ENCODE data around the gene OR2T8. TPM values are rescaled to one million over a fixed set of nuclear protein-coding genes. Genes with fewer than 3 reads are reported as not detected.

Gene OR2T8
- total RNA-seq, 1 experiment from 2014 or later = not detected

- ChIA-PET POLR2A (no interaction called here), CTCF (no interaction called here)
- H3K27me3 Mint-ChIP-seq (ENCODE audit: low read depth) = no peaks in the 10 kb centered on the region
- no peak within 1 kb of the TSS for H3K4me3 Mint-ChIP-seq
- no peak within 1 kb of the TSS for H3K27ac Mint-ChIP-seq
- H3K4me1 Mint-ChIP-seq = peaks cover 4% of the 10 kb centered on the region
- ATAC-seq (no peak), DNase-seq (ENCODE audit: low spot score) (no peak)
- H3K36me3 Mint-ChIP-seq = peaks cover 33% of the 10 kb centered on the region
- TF ChIP-seq RELA (CRISPR knock-in tag; IDR thresholded peaks at IDR 0.05; ENCODE audit: borderline replicate concordance) (no peak), GTF2I (CRISPR knock-in tag; conservative IDR thresholded peaks at IDR 0.05) (no peak), ZNF281 (CRISPR knock-in tag; IDR thresholded peaks at IDR 0.05) (no peak), ERG (CRISPR knock-in tag; IDR thresholded peaks at IDR 0.05) (no peak), MAX (CRISPR knock-in tag; IDR thresholded peaks at IDR 0.05) (no peak), ZSCAN18 (CRISPR knock-in tag; IDR thresholded peaks at IDR 0.05) (no peak), EMX1 (CRISPR knock-in tag; IDR thresholded peaks at IDR 0.05) (no peak), SOX15 (CRISPR knock-in tag; IDR thresholded peaks at IDR 0.05) (no peak)
- peaks cover 41% of the 10 kb centered on the region for H3K9me3 Mint-ChIP-seq
Measured at GRCh38 chr1:247895163-247895637, 24.9 kb upstream of the OR2T8 start, which contains the start of gene OR2W3. Gene OR2W3 (plus strand): TSS chr1:247895587. CDS start chr1:247895587, 0 bp downstream.

GRCh38 chr1:247895976-247896375, 24.1 kb upstream of the OR2T8 start:
- ATAC-seq (no peak), DNase-seq (ENCODE audit: low spot score) (no peak)
- TF ChIP-seq GTF2I (CRISPR knock-in tag; conservative IDR thresholded peaks at IDR 0.05) (no peak), CBFB (CRISPR knock-in tag; IDR thresholded peaks at IDR 0.05; ENCODE audit: low read depth) (no peak), NFYB (CRISPR knock-in tag; conservative IDR thresholded peaks at IDR 0.05; ENCODE audit: low read depth) (no peak), FOXP4 (CRISPR knock-in tag; IDR thresholded peaks at IDR 0.05) (no peak)
- Mint-ChIP-seq H3K9me3 (peaks cover 41% of the 10 kb centered on the region), H3K4me1 (peaks cover 4% of the 10 kb centered on the region), H3K27ac (no peak overlapping the region), H3K27me3 (ENCODE audit: low read depth) (no peaks in the 10 kb centered on the region), H3K4me3 (no peak overlapping the region), H3K36me3 (peaks cover 33% of the 10 kb centered on the region)
- POLR2A ChIA-PET = no interaction called here
- CTCF ChIA-PET = no interaction called here

- peak overlapping the region; percentile 6; the same call in 1 of the 2 replicates for H3K27ac Mint-ChIP-seq
- ChIA-PET CTCF (no interaction called here), POLR2A (no interaction called here)
- DNase-seq (ENCODE audit: low spot score) = no peak
- peaks cover 11% of the 10 kb centered on the region for H3K27me3 Mint-ChIP-seq (ENCODE audit: low read depth)
- no peak overlapping the region for H3K4me3 Mint-ChIP-seq
- ATAC-seq = no peak
- peaks cover 54% of the 10 kb centered on the region for H3K36me3 Mint-ChIP-seq
- peaks cover 63% of the 10 kb centered on the region for H3K9me3 Mint-ChIP-seq
- H3K4me1 Mint-ChIP-seq = peaks cover 55% of the 10 kb centered on the region
- TF ChIP-seq GTF2I (CRISPR knock-in tag; conservative IDR thresholded peaks at IDR 0.05) (no peak), MYBL2 (CRISPR knock-in tag; IDR thresholded peaks at IDR 0.05) (no peak), ERG (CRISPR knock-in tag; IDR thresholded peaks at IDR 0.05) (no peak), MAX (CRISPR knock-in tag; IDR thresholded peaks at IDR 0.05) (no peak), IRF1 (CRISPR knock-in tag; IDR thresholded peaks at IDR 0.05) (no peak), FOXJ3 (CRISPR knock-in tag; IDR thresholded peaks at IDR 0.05; ENCODE audit: borderline replicate concordance) (no peak), ZNF512 (CRISPR knock-in tag; IDR thresholded peaks at IDR 0.05; ENCODE audit: borderline replicate concordance) (no peak), ZNF425 (CRISPR knock-in tag; conservative IDR thresholded peaks at IDR 0.05) (no peak)
Measured at GRCh38 chr1:247904122-247904521, 15.9 kb upstream of the OR2T8 start.

Measured in WTC11 (cell line).